GM19395 (cell line): Measurements from ENCODE around the gene FFAR2.

Source experiments
- ATAC-seq: cut with Tn5 transposase; IDR thresholded peaks from one replicate; pipeline ENCODE4 v1.9.1; 2021; ENCODE audit warnings: mild to moderate bottlenecking, moderate library complexity; ENCODE audit not compliant: unreplicated experiment

FFAR2 gene

GRCh38 chr19:35478794-35479677 is 31.0 kb downstream of the FFAR2 start:
- ATAC-seq: no peak

GRCh38 chr19:35483089-35483488 is 35.0 kb downstream of the FFAR2 start:
- no peak for ATAC-seq

- ATAC-seq: peak; percentile 71
Observed at GRCh38 chr19:35484252-35485036, 36.4 kb downstream of the FFAR2 start.

GRCh38 chr19:35486268-35486708 is 38.2 kb downstream of the FFAR2 start:
- no peak for ATAC-seq

GRCh38 chr19:35487656-35488182 is 39.7 kb downstream of the FFAR2 start:
- no peak for ATAC-seq

GRCh38 chr19:35488677-35489076 is 40.6 kb downstream of the FFAR2 start:
- no peak for ATAC-seq

- ATAC-seq: no peak
Observed at GRCh38 chr19:35490364-35490763, 42.3 kb downstream of the FFAR2 start, which contains the start of gene KRTDAP. KRTDAP (minus strand) TSS chr19:35490464; CDS start chr19:35490442, 22 bp downstream.

- no peak for ATAC-seq
Observed at GRCh38 chr19:35491836-35492360, 43.8 kb downstream of the FFAR2 start.

GRCh38 chr19:35493971-35494370 is 45.9 kb downstream of the FFAR2 start:
- ATAC-seq: no peak

- no peak for ATAC-seq
Observed at GRCh38 chr19:35495107-35496064, 47.3 kb downstream of the FFAR2 start.

- ATAC-seq: no peak
Observed at GRCh38 chr19:35497406-35497805, 49.3 kb downstream of the FFAR2 start.

GRCh38 chr19:35498220-35498619 is 50.2 kb downstream of the FFAR2 start:
- no peak for ATAC-seq

GRCh38 chr19:35498984-35499527 is 51.0 kb downstream of the FFAR2 start:
- no peak for ATAC-seq

GRCh38 chr19:35500611-35501010 is 52.6 kb downstream of the FFAR2 start:
- no peak for ATAC-seq
